ENCODE results near the gene PPIL3. TPM values are rescaled to one million over a fixed set of nuclear protein-coding genes. Genes with fewer than 3 reads are reported as not detected.

PPIL3 gene
- total RNA-seq (100 to 1,000 TPM in 1 of 7 donors, 10 to 100 TPM in 6; 24.0 to 180 (median 35.8) TPM), polyA plus RNA-seq (10 to 100 TPM; 20.3 to 37.5 (median 22.3) TPM)
- long read RNA-seq, donor 1, transcript PPIL3-209 (3 exons, 589 nt) = major isoform, 5 of 25 reads
- long read RNA-seq, donor 1, transcript PPIL3-202 (7 exons, 1,194 nt) = major isoform, 5 of 25 reads
- long read RNA-seq, donor 1, partial matches to known transcripts = 13 of 25 reads
- long read RNA-seq, donor 1, other reads (novel, unspliced or antisense) = 0 of 25 reads
- long read RNA-seq, donor 2, partial matches to known transcripts = 0 of 4 reads
- long read RNA-seq, donor 2, other reads (novel, unspliced or antisense) = 0 of 4 reads

- intact Hi-C loops (cut with DNase I; ENCODE audit: low total_unique reads) = no loop called here
- peak within 1 kb of the TSS; percentile 46 to 83 (median 66) for H3K4me3 ChIP-seq
- WGBS, 5 donors = 0 to 1% (median 0%) methylated on average over 45 to 50 of the region's 50 CpGs
- peaks cover 24 to 59% (median 34%) of the 10 kb centered on the region in 6 donors for H3K4me1 ChIP-seq
- peak; percentile 99 for DNase-seq
- H3K9me3 ChIP-seq = no peaks in the 10 kb centered on the region
- peaks cover 0 to 52% (median 19%) of the 10 kb centered on the region in 6 donors for H3K36me3 ChIP-seq
- TF ChIP-seq CTCF (IDR thresholded peaks at IDR 0.05 in 8 of 11, conservative IDR thresholded peaks at IDR 0.05 in 3 of 11) (peak in 3 of 11 experiments; percentile 9 to 18 (median 13)), POLR2AphosphoS5 (IDR thresholded peaks at IDR 0.05) (peak; percentile 94 to 97 (median 96)), POLR2A (IDR thresholded peaks at IDR 0.05) (peak in 1 of 3 donors; percentile 44)
- H3K27me3 ChIP-seq (replicated peaks in 1 of 7) = no peaks in the 10 kb centered on the region
- peak within 1 kb of the TSS; percentile 90 to 98 (median 96) for H3K27ac ChIP-seq
Observed at GRCh38 chr2:200888704-200889625, at the start of gene PPIL3, which contains the start of gene NIF3L1. Gene PPIL3, minus strand, starts transcription at chr2:200889077. Its CDS starts 1,462 bp downstream, at chr2:200887615. Gene NIF3L1, plus strand, starts transcription at chr2:200889371. Its CDS starts 2,573 bp downstream, at chr2:200891944.

- no peaks in the 10 kb centered on the region for H3K9me3 ChIP-seq
- intact Hi-C loops (cut with DNase I; ENCODE audit: low total_unique reads) = no loop called here
- peaks cover 0 to 10% (median 0%) of the 10 kb centered on the region in 6 donors for H3K4me1 ChIP-seq
- TF ChIP-seq CTCF (IDR thresholded peaks at IDR 0.05 in 8 of 11, conservative IDR thresholded peaks at IDR 0.05 in 3 of 11) = no peak
- peaks cover 0 to 100% (median 76%) of the 10 kb centered on the region in 6 donors for H3K36me3 ChIP-seq
- DNase-seq = no peak
- 60 to 80% (median 66%) methylated on average over 3 of the region's 3 CpGs for WGBS, 5 donors
- H3K4me3 ChIP-seq = no peak overlapping the region
- no peaks in the 10 kb centered on the region for H3K27me3 ChIP-seq (replicated peaks in 1 of 7)
- H3K27ac ChIP-seq = peak overlapping the region in 2 of 8 donors; percentile 33 to 55
Observed at GRCh38 chr2:200930947-200931626, 42.2 kb upstream of the PPIL3 start.

- TF ChIP-seq POLR2A (IDR thresholded peaks at IDR 0.05) (no peak), CTCF (IDR thresholded peaks at IDR 0.05 in 8 of 11, conservative IDR thresholded peaks at IDR 0.05 in 3 of 11) (no peak), POLR2AphosphoS5 (IDR thresholded peaks at IDR 0.05) (no peak)
- 76 to 95% (median 88%) methylated on average over 2 of the region's 2 CpGs for WGBS, 5 donors
- H3K36me3 ChIP-seq = peaks cover 0 to 100% (median 74%) of the 10 kb centered on the region in 6 donors
- no peaks in the 10 kb centered on the region for H3K9me3 ChIP-seq
- no peak overlapping the region for H3K27ac ChIP-seq
- peaks cover 0 to 10% (median 0%) of the 10 kb centered on the region in 6 donors for H3K4me1 ChIP-seq
- H3K4me3 ChIP-seq = no peak overlapping the region
- intact Hi-C loops (cut with DNase I; ENCODE audit: low total_unique reads) = no loop called here
- H3K27me3 ChIP-seq (replicated peaks in 1 of 7) = no peaks in the 10 kb centered on the region
- no peak for DNase-seq
Observed at GRCh38 chr2:200929334-200930249, 40.7 kb upstream of the PPIL3 start.
